ENCODE results near the gene STPG3. TPM values are rescaled to one million over a fixed set of nuclear protein-coding genes. Genes with fewer than 3 reads are reported as not detected.

STPG3 gene
- total and polyA plus RNA-seq, 3 donors from 2014 or later: 14.6 to 58.9 (median 34.1) TPM

- Histone ChIP-seq H3K4me3 (no peak overlapping the region), H3K27me3 (no peaks in the 10 kb centered on the region), H3K4me1 (peaks cover 10% of the 10 kb centered on the region), H3K27ac (no peak overlapping the region), H3K9me3 (no peaks in the 10 kb centered on the region), H3K36me3 (ENCODE audit: low read depth, missing control alignments) (no peaks in the 10 kb centered on the region)
- no peak for DNase-seq
- intact Hi-C loops (cut with DNase I; ENCODE audit: low total_unique reads): no loop called here
- WGBS, 2 donors: 69 to 73% methylated on average over 19 of the region's 19 CpGs
- TF ChIP-seq POLR2A (IDR thresholded peaks at IDR 0.05) (no peak), CTCF (IDR thresholded peaks at IDR 0.05) (no peak)
These were observed 17.6 kb downstream of the STPG3 start for GRCh38 chr9:137268538-137269201.

- H3K27me3 ChIP-seq: no peaks in the 10 kb centered on the region
- no peak for DNase-seq
- intact Hi-C loops (cut with DNase I; ENCODE audit: low total_unique reads): no loop called here
- H3K9me3 ChIP-seq: no peaks in the 10 kb centered on the region
- H3K4me1 ChIP-seq: peaks cover 10% of the 10 kb centered on the region
- no peak overlapping the region for H3K27ac ChIP-seq
- H3K4me3 ChIP-seq: no peak overlapping the region
- 41 to 62% methylated on average over 17 of the region's 17 CpGs for WGBS, 2 donors
- TF ChIP-seq CTCF (IDR thresholded peaks at IDR 0.05): no peak
- TF ChIP-seq POLR2A (IDR thresholded peaks at IDR 0.05): no peak
- no peaks in the 10 kb centered on the region for H3K36me3 ChIP-seq (ENCODE audit: low read depth, missing control alignments)
These were observed 18.2 kb downstream of the STPG3 start for GRCh38 chr9:137269231-137269772.

- H3K9me3 ChIP-seq: no peaks in the 10 kb centered on the region
- DNase-seq: no peak
- intact Hi-C loops (cut with DNase I; ENCODE audit: low total_unique reads): no loop called here
- TF ChIP-seq POLR2A (IDR thresholded peaks at IDR 0.05) (no peak), CTCF (IDR thresholded peaks at IDR 0.05) (no peak)
- H3K4me3 ChIP-seq: no peak overlapping the region
- no peaks in the 10 kb centered on the region for H3K36me3 ChIP-seq (ENCODE audit: low read depth, missing control alignments)
- WGBS, 2 donors: 90 to 91% methylated on average over 29 to 32 of the region's 32 CpGs
- no peak overlapping the region for H3K27ac ChIP-seq
- H3K27me3 ChIP-seq: no peaks in the 10 kb centered on the region
- peaks cover 11% of the 10 kb centered on the region for H3K4me1 ChIP-seq
These were observed 20.0 kb downstream of the STPG3 start for GRCh38 chr9:137270929-137271695.

- 66 to 68% methylated on average over 3 of the region's 3 CpGs for WGBS, 2 donors
- H3K9me3 ChIP-seq: no peaks in the 10 kb centered on the region
- no peaks in the 10 kb centered on the region for H3K27me3 ChIP-seq
- H3K27ac ChIP-seq: no peak overlapping the region
- no peak overlapping the region for H3K4me3 ChIP-seq
- H3K36me3 ChIP-seq (ENCODE audit: low read depth, missing control alignments): no peaks in the 10 kb centered on the region
- TF ChIP-seq POLR2A (IDR thresholded peaks at IDR 0.05) (no peak), CTCF (IDR thresholded peaks at IDR 0.05) (no peak)
- no peak for DNase-seq
- intact Hi-C loops (cut with DNase I; ENCODE audit: low total_unique reads): no loop called here
- H3K4me1 ChIP-seq: peaks cover 17% of the 10 kb centered on the region
These were observed 20.6 kb downstream of the STPG3 start for GRCh38 chr9:137271696-137272076.
